GM19397 (cell line): ENCODE data around the gene SLC4A2.
"Not testable (repeated sequence)": the region's sequence is repeated elsewhere in the genome, so short reads cannot be mapped to it uniquely, and the experiment has no call there.

Experiments
- ATAC-seq: cut with Tn5 transposase; IDR thresholded peaks from one replicate; pipeline ENCODE4 v1.9.1; 2021; ENCODE audit warnings: mild to moderate bottlenecking, moderate library complexity; ENCODE audit not compliant: unreplicated experiment

The SLC4A2 gene

GRCh38 chr7:151025924-151026671 lies 33.3 kb upstream of the SLC4A2 start:
- no peak for ATAC-seq

GRCh38 chr7:151026771-151027727 lies 32.3 kb upstream of the SLC4A2 start:
- ATAC-seq = not testable (repeated sequence)

- ATAC-seq = not testable (repeated sequence)
Measured at GRCh38 chr7:151027728-151028130, 31.7 kb upstream of the SLC4A2 start.

GRCh38 chr7:151028131-151028947 lies 31.1 kb upstream of the SLC4A2 start, which contains the start of gene ABCB8:
Gene ABCB8, plus strand, starts transcription at chr7:151028450. Its CDS starts 66 bp downstream, at chr7:151028516.
- peak; percentile 94 for ATAC-seq

GRCh38 chr7:151028948-151029501 lies 30.4 kb upstream of the SLC4A2 start:
- ATAC-seq = no peak

- no peak for ATAC-seq
Measured at GRCh38 chr7:151031011-151031410, 28.4 kb upstream of the SLC4A2 start.

- no peak for ATAC-seq
Measured at GRCh38 chr7:151032936-151033863, 26.2 kb upstream of the SLC4A2 start.

- ATAC-seq = no peak
Measured at GRCh38 chr7:151033864-151034249, 25.5 kb upstream of the SLC4A2 start.

GRCh38 chr7:151034312-151035025 lies 24.9 kb upstream of the SLC4A2 start:
- ATAC-seq = no peak

GRCh38 chr7:151035026-151035717 lies 24.2 kb upstream of the SLC4A2 start:
- no peak for ATAC-seq

- ATAC-seq = no peak
Measured at GRCh38 chr7:151035902-151036301, 23.5 kb upstream of the SLC4A2 start.

GRCh38 chr7:151038951-151039849 lies 20.2 kb upstream of the SLC4A2 start:
- no peak for ATAC-seq

- no peak for ATAC-seq
Measured at GRCh38 chr7:151039850-151040548, 19.4 kb upstream of the SLC4A2 start.

GRCh38 chr7:151040616-151041375 lies 18.6 kb upstream of the SLC4A2 start:
- ATAC-seq = no peak

GRCh38 chr7:151043449-151043848 lies 15.9 kb upstream of the SLC4A2 start:
- ATAC-seq = not testable (repeated sequence)

- no peak for ATAC-seq
Measured at GRCh38 chr7:151043959-151044358, 15.4 kb upstream of the SLC4A2 start.
